Retinal pigment epithelial cell (primary cell): ENCODE results near the gene CHSY1.

ENCODE experiments used
- DNase-seq: peaks from one replicate; pipeline ENCODE4 v3.0.0-alpha.2; 2010; ENCODE audit warnings: low read depth
- H3K4me3 ChIP-seq: 2 replicates; pipeline ENCODE4 v1.5.1; 2011; ENCODE audit warnings: mild to moderate bottlenecking, low read length, control low read depth, moderate library complexity
- CTCF ChIP-seq: conservative IDR thresholded peaks from 2 replicates; pipeline ENCODE4 v1.5.1; 2011; ENCODE audit warnings: low read depth, low read length, control low read depth, inconsistent platforms

Gene CHSY1

DNA sequence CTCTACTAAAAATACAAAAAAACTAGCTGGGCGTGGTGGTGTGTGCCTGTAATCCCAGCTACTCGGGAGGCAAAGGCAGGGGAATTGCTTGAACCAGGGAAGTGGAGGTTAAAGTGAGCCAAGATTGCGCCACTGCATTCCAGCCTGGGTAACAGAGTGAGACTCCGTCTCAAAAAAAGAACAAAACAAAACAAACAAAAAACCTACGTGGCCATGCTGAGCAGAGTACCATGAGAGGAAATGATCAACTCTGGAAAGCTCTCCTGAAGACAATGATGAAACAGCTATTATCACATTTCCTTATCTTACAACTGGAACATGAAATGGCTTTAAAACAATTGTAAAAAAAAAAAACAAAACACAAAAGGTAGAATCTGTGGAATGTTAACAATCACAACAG lies 75.2 kb downstream of the CHSY1 start:
- no peak overlapping the region for H3K4me3 ChIP-seq
- no peak for TF ChIP-seq CTCF
- no peak for DNase-seq

- H3K4me3 ChIP-seq: no peak overlapping the region
- DNase-seq: no peak
- TF ChIP-seq CTCF: no peak
Observed at GRCh38 chr15:101175401-101175800, 76.4 kb downstream of the CHSY1 start.

DNA sequence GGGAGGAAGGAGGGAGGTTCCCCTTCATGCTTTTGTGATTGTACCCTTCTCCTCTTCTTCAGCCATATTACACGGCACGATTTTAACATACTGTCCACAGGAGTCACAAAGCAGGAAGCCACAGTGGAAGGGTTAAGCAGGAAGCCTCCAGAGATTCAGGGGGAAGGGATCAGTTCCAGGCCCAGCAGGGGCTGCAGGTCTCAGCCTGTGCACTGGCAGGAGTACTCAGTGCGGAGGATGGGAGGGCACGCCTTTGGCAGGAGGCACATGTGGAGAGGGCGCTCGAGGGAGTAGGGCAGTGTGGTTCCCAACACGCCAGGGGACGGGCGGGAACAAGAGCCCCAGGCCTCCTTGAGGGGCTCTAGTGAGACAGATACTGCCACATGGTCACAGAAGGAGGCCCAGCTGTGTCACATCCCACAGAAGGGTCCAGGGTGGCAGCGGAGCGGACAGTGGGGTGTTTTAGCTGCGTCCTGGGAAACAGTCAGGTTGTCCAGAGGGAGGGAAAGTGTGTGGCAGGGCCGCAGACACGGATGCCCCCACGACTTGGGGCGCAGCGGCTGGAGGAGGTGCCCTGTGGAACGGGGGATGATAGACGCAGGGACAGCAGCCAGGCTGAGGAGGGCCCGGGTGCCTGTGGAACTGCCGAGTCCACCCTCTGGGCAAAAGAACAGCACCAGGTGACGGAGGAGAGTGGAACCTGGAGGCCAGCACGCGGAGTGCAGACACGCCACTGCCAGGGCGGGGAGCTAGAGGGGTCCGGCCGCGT lies 77.5 kb downstream of the CHSY1 start:
- no peak for DNase-seq
- H3K4me3 ChIP-seq: no peak overlapping the region
- no peak for TF ChIP-seq CTCF

GRCh38 chr15:101173233-101174119 lies 78.4 kb downstream of the CHSY1 start:
- TF ChIP-seq CTCF: no peak
- DNase-seq: no peak
- no peak overlapping the region for H3K4me3 ChIP-seq

- DNase-seq: peak; percentile 18
- TF ChIP-seq CTCF: no peak
- no peak overlapping the region for H3K4me3 ChIP-seq
Observed at GRCh38 chr15:101172501-101173071, 79.3 kb downstream of the CHSY1 start.

GRCh38 chr15:101171954-101172353 lies 79.9 kb downstream of the CHSY1 start:
- DNase-seq: no peak
- no peak for TF ChIP-seq CTCF
- H3K4me3 ChIP-seq: no peak overlapping the region
